ENCODE results near the gene CLK1. TPM values are rescaled to one million over a fixed set of nuclear protein-coding genes. Genes with fewer than 3 reads are reported as not detected.

CLK1 gene
- total and polyA plus RNA-seq, 9 of the 15 experiments (the other 6 are each of a cell fraction or from before 2014, with no cell fraction given): 29.3 to 99.2 (median 47.0) TPM

DNA sequence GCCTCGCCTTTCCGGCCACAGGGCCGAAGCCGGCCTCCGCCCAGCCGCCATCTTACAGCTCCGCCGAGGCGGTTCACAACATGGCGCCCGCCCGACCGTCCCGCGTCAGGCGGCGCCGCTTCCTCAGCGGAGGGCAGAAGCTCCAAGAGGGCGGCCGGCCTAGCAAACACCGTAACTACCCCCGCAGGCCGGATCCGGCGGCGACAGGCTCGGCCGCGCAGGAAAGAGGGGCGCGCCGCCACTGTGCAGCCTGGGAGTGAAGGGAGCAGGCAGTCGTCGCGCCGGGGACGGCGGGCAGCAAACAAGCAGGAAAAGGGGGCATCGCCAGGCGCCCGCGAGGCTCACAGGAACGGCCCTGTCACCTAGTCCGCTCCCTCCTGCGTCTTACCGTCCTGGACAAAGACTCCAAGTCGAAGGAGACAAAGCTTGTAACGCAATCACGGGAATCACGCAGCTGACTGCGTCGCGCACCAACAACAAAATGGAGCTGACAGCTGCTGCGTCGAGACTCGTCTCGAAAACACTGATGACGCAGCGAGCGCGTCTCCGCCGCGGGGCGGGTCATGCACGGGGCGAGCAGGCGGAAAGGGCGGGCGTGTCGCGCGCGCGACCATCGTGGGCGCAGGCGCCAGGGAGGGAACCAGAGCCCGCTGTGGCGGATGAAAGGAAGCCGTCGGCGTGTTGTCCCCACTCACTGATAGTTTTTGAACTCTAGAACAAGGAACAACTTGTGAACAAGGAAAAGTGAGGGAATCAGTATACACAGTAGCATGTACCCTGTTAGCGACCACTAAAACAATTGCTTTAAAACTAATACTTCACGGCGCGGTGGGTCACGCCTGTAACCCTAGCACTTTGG, at the start of gene CLK1 (continued):
- TF ChIP-seq, protein P1, sequence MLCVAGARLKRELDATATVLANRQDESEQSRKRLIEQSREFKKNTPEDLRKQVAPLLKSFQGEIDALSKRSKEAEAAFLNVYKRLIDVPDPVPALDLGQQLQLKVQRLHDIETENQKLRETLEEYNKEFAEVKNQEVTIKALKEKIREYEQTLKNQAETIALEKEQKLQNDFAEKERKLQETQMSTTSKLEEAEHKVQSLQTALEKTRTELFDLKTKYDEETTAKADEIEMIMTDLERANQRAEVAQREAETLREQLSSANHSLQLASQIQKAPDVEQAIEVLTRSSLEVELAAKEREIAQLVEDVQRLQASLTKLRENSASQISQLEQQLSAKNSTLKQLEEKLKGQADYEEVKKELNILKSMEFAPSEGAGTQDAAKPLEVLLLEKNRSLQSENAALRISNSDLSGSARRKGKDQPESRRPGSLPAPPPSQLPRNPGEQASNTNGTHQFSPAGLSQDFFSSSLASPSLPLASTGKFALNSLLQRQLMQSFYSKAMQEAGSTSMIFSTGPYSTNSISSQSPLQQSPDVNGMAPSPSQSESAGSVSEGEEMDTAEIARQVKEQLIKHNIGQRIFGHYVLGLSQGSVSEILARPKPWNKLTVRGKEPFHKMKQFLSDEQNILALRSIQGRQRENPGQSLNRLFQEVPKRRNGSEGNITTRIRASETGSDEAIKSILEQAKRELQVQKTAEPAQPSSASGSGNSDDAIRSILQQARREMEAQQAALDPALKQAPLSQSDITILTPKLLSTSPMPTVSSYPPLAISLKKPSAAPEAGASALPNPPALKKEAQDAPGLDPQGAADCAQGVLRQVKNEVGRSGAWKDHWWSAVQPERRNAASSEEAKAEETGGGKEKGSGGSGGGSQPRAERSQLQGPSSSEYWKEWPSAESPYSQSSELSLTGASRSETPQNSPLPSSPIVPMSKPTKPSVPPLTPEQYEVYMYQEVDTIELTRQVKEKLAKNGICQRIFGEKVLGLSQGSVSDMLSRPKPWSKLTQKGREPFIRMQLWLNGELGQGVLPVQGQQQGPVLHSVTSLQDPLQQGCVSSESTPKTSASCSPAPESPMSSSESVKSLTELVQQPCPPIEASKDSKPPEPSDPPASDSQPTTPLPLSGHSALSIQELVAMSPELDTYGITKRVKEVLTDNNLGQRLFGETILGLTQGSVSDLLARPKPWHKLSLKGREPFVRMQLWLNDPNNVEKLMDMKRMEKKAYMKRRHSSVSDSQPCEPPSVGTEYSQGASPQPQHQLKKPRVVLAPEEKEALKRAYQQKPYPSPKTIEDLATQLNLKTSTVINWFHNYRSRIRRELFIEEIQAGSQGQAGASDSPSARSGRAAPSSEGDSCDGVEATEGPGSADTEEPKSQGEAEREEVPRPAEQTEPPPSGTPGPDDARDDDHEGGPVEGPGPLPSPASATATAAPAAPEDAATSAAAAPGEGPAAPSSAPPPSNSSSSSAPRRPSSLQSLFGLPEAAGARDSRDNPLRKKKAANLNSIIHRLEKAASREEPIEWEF (CRISPR knock-in tag; IDR thresholded peaks at IDR 0.05): no peak
- TF ChIP-seq ZNF655 (CRISPR knock-in tag; IDR thresholded peaks at IDR 0.05) (no peak), RUNX1 (IDR thresholded peaks at IDR 0.05; ENCODE audit: low read depth) (no peak), TSC22D4 (tag; IDR thresholded peaks at IDR 0.05) (no peak), SIN3B (IDR thresholded peaks at IDR 0.05; ENCODE audit: low read depth) (0 out of 2 replicates have a peak, but pooled peaks have one; percentile 34), POLR2AphosphoS5 (IDR thresholded peaks at IDR 0.05; ENCODE audit: control insufficient read depth, insufficient read depth, low read depth, low read length) (peak; percentile 90), NCOR1 (IDR thresholded peaks at IDR 0.05) (peak; percentile 50), STAT5B (CRISPR knock-in tag; IDR thresholded peaks at IDR 0.05) (no peak), MAFF (IDR thresholded peaks at IDR 0.05; ENCODE audit: low read length) (no peak)
- TF ChIP-seq, protein P2, sequence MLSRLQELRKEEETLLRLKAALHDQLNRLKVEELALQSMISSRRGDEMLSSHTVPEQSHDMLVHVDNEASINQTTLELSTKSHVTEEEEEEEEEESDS (CRISPR knock-in tag; IDR thresholded peaks at IDR 0.05): no peak
- TF ChIP-seq, protein P3, sequence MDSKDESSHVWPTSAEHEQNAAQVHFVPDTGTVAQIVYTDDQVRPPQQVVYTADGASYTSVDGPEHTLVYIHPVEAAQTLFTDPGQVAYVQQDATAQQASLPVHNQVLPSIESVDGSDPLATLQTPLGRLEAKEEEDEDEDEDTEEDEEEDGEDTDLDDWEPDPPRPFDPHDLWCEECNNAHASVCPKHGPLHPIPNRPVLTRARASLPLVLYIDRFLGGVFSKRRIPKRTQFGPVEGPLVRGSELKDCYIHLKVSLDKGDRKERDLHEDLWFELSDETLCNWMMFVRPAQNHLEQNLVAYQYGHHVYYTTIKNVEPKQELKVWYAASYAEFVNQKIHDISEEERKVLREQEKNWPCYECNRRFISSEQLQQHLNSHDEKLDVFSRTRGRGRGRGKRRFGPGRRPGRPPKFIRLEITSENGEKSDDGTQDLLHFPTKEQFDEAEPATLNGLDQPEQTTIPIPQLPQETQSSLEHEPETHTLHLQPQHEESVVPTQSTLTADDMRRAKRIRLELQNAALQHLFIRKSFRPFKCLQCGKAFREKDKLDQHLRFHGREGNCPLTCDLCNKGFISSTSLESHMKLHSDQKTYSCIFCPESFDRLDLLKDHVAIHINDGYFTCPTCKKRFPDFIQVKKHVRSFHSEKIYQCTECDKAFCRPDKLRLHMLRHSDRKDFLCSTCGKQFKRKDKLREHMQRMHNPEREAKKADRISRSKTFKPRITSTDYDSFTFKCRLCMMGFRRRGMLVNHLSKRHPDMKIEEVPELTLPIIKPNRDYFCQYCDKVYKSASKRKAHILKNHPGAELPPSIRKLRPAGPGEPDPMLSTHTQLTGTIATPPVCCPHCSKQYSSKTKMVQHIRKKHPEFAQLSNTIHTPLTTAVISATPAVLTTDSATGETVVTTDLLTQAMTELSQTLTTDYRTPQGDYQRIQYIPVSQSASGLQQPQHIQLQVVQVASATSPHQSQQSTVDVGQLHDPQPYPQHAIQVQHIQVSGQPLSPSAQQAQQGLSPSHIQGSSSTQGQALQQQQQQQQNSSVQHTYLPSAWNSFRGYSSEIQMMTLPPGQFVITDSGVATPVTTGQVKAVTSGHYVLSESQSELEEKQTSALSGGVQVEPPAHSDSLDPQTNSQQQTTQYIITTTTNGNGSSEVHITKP (IDR thresholded peaks at IDR 0.05; ENCODE audit: partially characterized antibody): no peak
- TF ChIP-seq, protein P4, sequence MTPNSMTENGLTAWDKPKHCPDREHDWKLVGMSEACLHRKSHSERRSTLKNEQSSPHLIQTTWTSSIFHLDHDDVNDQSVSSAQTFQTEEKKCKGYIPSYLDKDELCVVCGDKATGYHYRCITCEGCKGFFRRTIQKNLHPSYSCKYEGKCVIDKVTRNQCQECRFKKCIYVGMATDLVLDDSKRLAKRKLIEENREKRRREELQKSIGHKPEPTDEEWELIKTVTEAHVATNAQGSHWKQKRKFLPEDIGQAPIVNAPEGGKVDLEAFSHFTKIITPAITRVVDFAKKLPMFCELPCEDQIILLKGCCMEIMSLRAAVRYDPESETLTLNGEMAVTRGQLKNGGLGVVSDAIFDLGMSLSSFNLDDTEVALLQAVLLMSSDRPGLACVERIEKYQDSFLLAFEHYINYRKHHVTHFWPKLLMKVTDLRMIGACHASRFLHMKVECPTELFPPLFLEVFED (CRISPR knock-in tag; conservative IDR thresholded peaks at IDR 0.05): no peak

Data from K562 (cell line).